Thyroid gland (tissue), 4 donors: ENCODE results near the gene SMARCC1. TPM values are rescaled to one million over a fixed set of nuclear protein-coding genes. Genes with fewer than 3 reads are reported as not detected.
"Not testable (repeated sequence)": the region's sequence is repeated elsewhere in the genome, so short reads cannot be mapped to it uniquely, and the experiment has no call there.

Experiments used
- DNase-seq, 2 donors: peaks; one replicate each; pipeline ENCODE4 v3.0.0-alpha.2; 2019
- H3K27ac ChIP-seq, 3 donors: fragments of 200-600 bp; sonication (generic); 1 replicate in 2 of 3; 2 replicates in 1 of 3; pipeline ENCODE4 v1.5.1; 2016 to 2019; ENCODE audit warnings: mild to moderate bottlenecking in 1 of 3, moderate library complexity in 1 of 3
- H3K27me3 ChIP-seq: fragments of 200-600 bp; sonication (generic); one replicate; pipeline ENCODE4 v1.5.1; 2019
- H3K36me3 ChIP-seq, 2 donors: fragments of 200-600 bp; sonication (generic); one replicate each; pipeline ENCODE4 v1.5.1; 2016 to 2019
- H3K4me1 ChIP-seq, 2 donors: fragments of 200-600 bp; sonication (generic); one replicate each; pipeline ENCODE4 v1.5.1; 2017 to 2019
- H3K4me3 ChIP-seq, 3 donors: fragments of 200-600 bp; sonication (generic); replicated peaks in 1 of 3; 1 replicate in 2 of 3; 2 replicates in 1 of 3; pipeline ENCODE4 v1.5.1; 2016; ENCODE audit warnings: mild to moderate bottlenecking in 1 of 3
- H3K9me3 ChIP-seq: fragments of 200-600 bp; sonication (generic); one replicate; pipeline ENCODE4 v1.5.1; 2017
- CTCF ChIP-seq, 6 experiments: fragments of 200-600 bp in 3 of 6; fragments of 450-650 bp in 3 of 6; sonication (generic) in 3 of 6; IDR thresholded peaks; one replicate each; pipeline ENCODE4 v1.5.1; 2016 to 2019; ENCODE audit warnings: antibody characterized with exemption in 6 of 6, mild to moderate bottlenecking in 2 of 6, inconsistent platforms in 1 of 6, moderate library complexity in 1 of 6
- POLR2A ChIP-seq, 2 donors: fragments of 450-650 bp; IDR thresholded peaks; one replicate each; pipeline ENCODE4 v1.6.1; 2017; ENCODE audit warnings: antibody characterized with exemption in 2 of 2, mild to moderate bottlenecking in 2 of 2, moderate library complexity in 1 of 2
- WGBS, 2 donors: methylation state at CpG; one replicate each; pipeline ENCODE4 v1.1.5; 2017; 5-methylcytosine and 5-hydroxymethylcytosine counted together
- intact Hi-C: fragments of 100-400 bp; cut with DNase I; formaldehyde crosslinking; loops from one replicate; pipeline ENCODE4 v1.15.1; 2023
- total RNA-seq, 4 donors: library from RNA; depleted of rRNA; stranded (reverse); fragments of >200 nt; gene quantifications; one replicate each; pipeline ENCODE4 v1.2.3, GENCODE V29; 2016

The SMARCC1 gene
- total RNA-seq, 4 donors from 2014 or later, result 38.0 to 49.2 (median 45.4) TPM

GRCh38 chr3:47772047-47772446 lies 9.6 kb downstream of the SMARCC1 start:
- no peak for DNase-seq
- Histone ChIP-seq H3K4me3 (no peak overlapping the region), H3K27ac (no peak overlapping the region), H3K36me3 (peaks cover 13 to 15% of the 10 kb centered on the region in 2 donors), H3K27me3 (no peaks in the 10 kb centered on the region), H3K4me1 (no peaks in the 10 kb centered on the region), H3K9me3 (no peaks in the 10 kb centered on the region)
- 96 to 98% methylated on average over 8 of the region's 8 CpGs for WGBS, 2 donors
- TF ChIP-seq CTCF (IDR thresholded peaks at IDR 0.05) (no peak), POLR2A (IDR thresholded peaks at IDR 0.05) (no peak)
- intact Hi-C loops, result no loop called here

- intact Hi-C loops, result no loop called here
- H3K27ac ChIP-seq, result peak overlapping the region; percentile 68 to 89 (median 83)
- no peaks in the 10 kb centered on the region for H3K9me3 ChIP-seq
- H3K4me3 ChIP-seq, result no peak overlapping the region
- 32 to 40% methylated on average over 4 of the region's 4 CpGs for WGBS, 2 donors
- H3K27me3 ChIP-seq, result no peaks in the 10 kb centered on the region
- no peak for TF ChIP-seq CTCF (IDR thresholded peaks at IDR 0.05)
- TF ChIP-seq POLR2A (IDR thresholded peaks at IDR 0.05), result peak in 1 of 2 donors; percentile 6
- peaks cover 12 to 15% of the 10 kb centered on the region in 2 donors for H3K4me1 ChIP-seq
- DNase-seq, result peak; percentile 59 to 64
- H3K36me3 ChIP-seq, result peaks cover under 1 to 4% of the 10 kb centered on the region in 2 donors
These were observed 15.5 kb downstream of the SMARCC1 start for GRCh38 chr3:47766186-47766585.

- WGBS, 2 donors, result 49 to 55% methylated on average over 4 of the region's 4 CpGs
- intact Hi-C loops, result no loop called here
- Histone ChIP-seq H3K4me1 (peaks cover 12 to 27% of the 10 kb centered on the region in 2 donors), H3K27ac (peak overlapping the region in 1 of 3 donors; percentile 28), H3K27me3 (no peaks in the 10 kb centered on the region), H3K9me3 (no peaks in the 10 kb centered on the region), H3K36me3 (no peaks in the 10 kb centered on the region), H3K4me3 (no peak overlapping the region)
- TF ChIP-seq CTCF (IDR thresholded peaks at IDR 0.05), result no peak
- TF ChIP-seq POLR2A (IDR thresholded peaks at IDR 0.05), result no peak
- DNase-seq, result no peak
These were observed 19.5 kb downstream of the SMARCC1 start for GRCh38 chr3:47762233-47762632.

GRCh38 chr3:47761046-47761445 lies 20.6 kb downstream of the SMARCC1 start:
- Histone ChIP-seq H3K27me3 (no peaks in the 10 kb centered on the region), H3K27ac (peak overlapping the region in 1 of 3 donors; percentile 28), H3K4me1 (peaks cover 5 to 24% of the 10 kb centered on the region in 2 donors), H3K9me3 (no peaks in the 10 kb centered on the region), H3K36me3 (no peaks in the 10 kb centered on the region), H3K4me3 (no peak overlapping the region)
- no peak for DNase-seq
- no peak for TF ChIP-seq CTCF (IDR thresholded peaks at IDR 0.05)
- no peak for TF ChIP-seq POLR2A (IDR thresholded peaks at IDR 0.05)
- intact Hi-C loops, result no loop called here
- 94 to 96% methylated on average over 4 of the region's 4 CpGs for WGBS, 2 donors

GRCh38 chr3:47760207-47760606 lies 21.5 kb downstream of the SMARCC1 start:
- H3K27ac ChIP-seq, result peak overlapping the region in 1 of 3 donors; percentile 40
- H3K4me3 ChIP-seq, H3K36me3 ChIP-seq, H3K9me3 ChIP-seq, H3K27me3 ChIP-seq, DNase-seq, intact Hi-C loops: not testable (repeated sequence)
- peaks cover 0 to 24% of the 10 kb centered on the region in 2 donors for H3K4me1 ChIP-seq
- 91 to 99% methylated on average over 4 of the region's 4 CpGs for WGBS, 2 donors
